ENCODE measurements around the gene GNPAT. TPM values are rescaled to one million over a fixed set of nuclear protein-coding genes. Genes with fewer than 3 reads are reported as not detected.

The GNPAT gene
- total RNA-seq, 1 experiment from 2014 or later: 42.8 TPM

DNA sequence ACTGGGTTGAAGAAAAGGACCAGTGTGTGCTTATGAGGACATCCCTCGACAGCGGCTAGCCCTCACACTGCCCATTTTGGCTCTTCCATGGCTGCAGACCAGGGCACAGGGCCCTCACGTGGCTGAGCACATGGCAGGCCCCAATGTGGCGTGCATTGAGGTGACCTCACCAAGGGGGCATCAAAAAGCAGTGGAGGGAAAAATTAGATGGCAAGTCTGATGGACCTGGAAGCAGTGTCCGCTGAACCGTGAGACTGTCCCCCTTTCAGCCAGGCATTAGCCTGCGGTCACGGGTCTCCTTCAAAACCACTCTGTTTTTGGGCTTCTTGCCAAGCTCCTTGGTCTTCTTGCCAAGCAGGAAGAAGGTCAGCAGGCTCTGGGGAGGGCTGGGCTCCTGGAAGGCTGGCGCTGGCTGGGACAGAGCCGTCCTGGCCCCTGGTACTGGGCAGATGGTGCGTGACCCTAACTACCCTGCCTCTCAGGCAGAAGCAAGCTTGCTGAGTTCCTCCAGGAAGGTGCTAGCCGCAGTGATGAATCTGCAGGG lies 48.3 kb upstream of the GNPAT start (continued):
- TF ChIP-seq, protein P1, sequence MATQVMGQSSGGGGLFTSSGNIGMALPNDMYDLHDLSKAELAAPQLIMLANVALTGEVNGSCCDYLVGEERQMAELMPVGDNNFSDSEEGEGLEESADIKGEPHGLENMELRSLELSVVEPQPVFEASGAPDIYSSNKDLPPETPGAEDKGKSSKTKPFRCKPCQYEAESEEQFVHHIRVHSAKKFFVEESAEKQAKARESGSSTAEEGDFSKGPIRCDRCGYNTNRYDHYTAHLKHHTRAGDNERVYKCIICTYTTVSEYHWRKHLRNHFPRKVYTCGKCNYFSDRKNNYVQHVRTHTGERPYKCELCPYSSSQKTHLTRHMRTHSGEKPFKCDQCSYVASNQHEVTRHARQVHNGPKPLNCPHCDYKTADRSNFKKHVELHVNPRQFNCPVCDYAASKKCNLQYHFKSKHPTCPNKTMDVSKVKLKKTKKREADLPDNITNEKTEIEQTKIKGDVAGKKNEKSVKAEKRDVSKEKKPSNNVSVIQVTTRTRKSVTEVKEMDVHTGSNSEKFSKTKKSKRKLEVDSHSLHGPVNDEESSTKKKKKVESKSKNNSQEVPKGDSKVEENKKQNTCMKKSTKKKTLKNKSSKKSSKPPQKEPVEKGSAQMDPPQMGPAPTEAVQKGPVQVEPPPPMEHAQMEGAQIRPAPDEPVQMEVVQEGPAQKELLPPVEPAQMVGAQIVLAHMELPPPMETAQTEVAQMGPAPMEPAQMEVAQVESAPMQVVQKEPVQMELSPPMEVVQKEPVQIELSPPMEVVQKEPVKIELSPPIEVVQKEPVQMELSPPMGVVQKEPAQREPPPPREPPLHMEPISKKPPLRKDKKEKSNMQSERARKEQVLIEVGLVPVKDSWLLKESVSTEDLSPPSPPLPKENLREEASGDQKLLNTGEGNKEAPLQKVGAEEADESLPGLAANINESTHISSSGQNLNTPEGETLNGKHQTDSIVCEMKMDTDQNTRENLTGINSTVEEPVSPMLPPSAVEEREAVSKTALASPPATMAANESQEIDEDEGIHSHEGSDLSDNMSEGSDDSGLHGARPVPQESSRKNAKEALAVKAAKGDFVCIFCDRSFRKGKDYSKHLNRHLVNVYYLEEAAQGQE (IDR thresholded peaks at IDR 0.05; ENCODE audit: low read depth): no peak
- TF ChIP-seq ZFX (IDR thresholded peaks at IDR 0.05) (no peak), CBX3 (IDR thresholded peaks at IDR 0.05; ENCODE audit: low read depth) (no peak), TCF7L2 (IDR thresholded peaks at IDR 0.05; ENCODE audit: borderline replicate concordance, extremely low read depth, insufficient read depth, insufficient read length) (no peak), EZH2phosphoT487 (IDR thresholded peaks at IDR 0.05; ENCODE audit: borderline replicate concordance) (no peak)
- TF ChIP-seq, protein P2, sequence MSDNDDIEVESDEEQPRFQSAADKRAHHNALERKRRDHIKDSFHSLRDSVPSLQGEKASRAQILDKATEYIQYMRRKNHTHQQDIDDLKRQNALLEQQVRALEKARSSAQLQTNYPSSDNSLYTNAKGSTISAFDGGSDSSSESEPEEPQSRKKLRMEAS (IDR thresholded peaks at IDR 0.05): no peak

DNA sequence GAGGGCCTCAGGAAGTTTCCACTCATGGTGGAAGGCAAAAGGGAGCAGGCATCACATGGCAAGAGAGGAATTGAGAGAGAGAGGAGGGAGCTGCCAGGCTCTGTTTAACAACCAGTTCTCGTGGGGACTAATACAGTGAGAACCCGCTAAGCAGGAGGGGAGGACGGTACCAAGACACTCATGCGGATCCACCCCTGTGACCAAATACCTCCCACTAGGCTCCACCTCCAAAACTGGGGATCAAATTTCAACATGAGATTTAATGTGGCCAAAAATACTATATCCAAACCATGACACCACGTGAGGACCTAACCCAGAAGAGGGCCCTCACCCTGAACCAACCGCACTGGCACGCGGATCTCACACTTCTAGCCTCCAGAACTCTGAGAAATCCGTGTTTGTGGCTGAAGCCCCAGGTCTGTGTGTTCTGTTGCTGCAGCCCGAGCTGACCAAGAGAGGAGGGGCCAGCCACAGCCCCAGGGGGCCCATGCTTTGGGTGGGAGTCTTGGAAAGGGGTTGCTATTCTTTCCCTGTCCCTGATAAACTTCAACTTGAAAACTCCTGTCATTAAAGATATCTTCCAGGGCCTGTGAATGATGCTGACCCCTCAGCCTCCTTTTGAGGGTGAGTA lies 47.2 kb upstream of the GNPAT start:
- no peak overlapping the region for H3K4me2 ChIP-seq (ENCODE audit: low read length)
- no peaks in the 10 kb centered on the region for H3K9me2 ChIP-seq (ENCODE audit: insufficient read depth)
- POLR2A ChIA-PET: no interaction called here

More for the DNA sequence above, 47.2 kb upstream of the GNPAT start:
- DNase-seq (ENCODE audit: low read depth, low spot score) (no peak), ATAC-seq (peak; percentile 39; the same call in 1 of the 2 replicates)
- intact Hi-C loops (cut with micrococcal nuclease): no loop called here
- H3K9me3 ChIP-seq (ENCODE audit: control insufficient read depth in 1 of 2, insufficient read depth in 1 of 2, low read depth in 1 of 2, low read length in 2 of 2): no peaks in the 10 kb centered on the region
- H4K20me1 ChIP-seq (ENCODE audit: insufficient read depth): no peaks in the 10 kb centered on the region
- CTCF ChIA-PET: no interaction called here
- no peak overlapping the region for H3K27ac ChIP-seq (ENCODE audit: low read depth, low read length)
- H3K4me1 ChIP-seq (ENCODE audit: control insufficient read depth in 1 of 2, insufficient read depth in 2 of 2, low read length in 2 of 2): 0 out of 4 replicates have a peak, but pooled peaks cover 0 to 4% of the 10 kb centered on the region in 2 experiments
- no peak overlapping the region for H3K9ac ChIP-seq (ENCODE audit: low read length)
- RAD21 ChIA-PET (ENCODE audit: low non-redundant PET in 1 of 2, low total read pairs in 2 of 2, uncharacterized antibody in 2 of 2, unreplicated experiment in 2 of 2): no interaction called here
- H3K36me3 ChIP-seq (ENCODE audit: control insufficient read depth in 1 of 2, insufficient read depth in 2 of 2, low read length in 2 of 2): no peaks in the 10 kb centered on the region
- no peaks in the 10 kb centered on the region for H3K79me2 ChIP-seq (ENCODE audit: insufficient read depth, low read length)
- TF ChIP-seq RAD21 (IDR thresholded peaks at IDR 0.05; ENCODE audit: low read depth) (no peak), SIN3A (IDR thresholded peaks at IDR 0.05; ENCODE audit: low read depth) (no peak), ZFX (IDR thresholded peaks at IDR 0.05) (no peak), POLR2AphosphoS5 (IDR thresholded peaks at IDR 0.05; ENCODE audit: low read depth, low read length) (no peak), FOSL1 (IDR thresholded peaks at IDR 0.05; ENCODE audit: low read depth) (no peak), SRF (IDR thresholded peaks at IDR 0.05; ENCODE audit: low read depth) (no peak), SP1 (IDR thresholded peaks at IDR 0.05; ENCODE audit: low read depth) (no peak), TCF7L2 (IDR thresholded peaks at IDR 0.05; ENCODE audit: borderline replicate concordance, extremely low read depth, insufficient read depth, insufficient read length) (no peak), EZH2 (IDR thresholded peaks at IDR 0.05) (no peak), EGR1 (IDR thresholded peaks at IDR 0.05; ENCODE audit: low read depth) (no peak), EZH2phosphoT487 (IDR thresholded peaks at IDR 0.05; ENCODE audit: borderline replicate concordance) (no peak), JUND (IDR thresholded peaks at IDR 0.05) (no peak), ELF1 (IDR thresholded peaks at IDR 0.05; ENCODE audit: borderline replicate concordance, low read depth) (no peak)
- TF ChIP-seq, protein P1 (IDR thresholded peaks at IDR 0.05; ENCODE audit: low read depth): no peak
- TF ChIP-seq, protein P2 (IDR thresholded peaks at IDR 0.05): no peak
- no TSS peak for BruUV-seq (replicated peaks)
- H2AFZ ChIP-seq (ENCODE audit: low read depth, low read length, poor library complexity, severe bottlenecking): no peak overlapping the region
- H3K27me3 ChIP-seq (ENCODE audit: insufficient read depth, low read length): no peaks in the 10 kb centered on the region
- no peak overlapping the region for H3K4me3 ChIP-seq (replicated peaks in 1 of 2; ENCODE audit: low read depth in 1 of 2, low read length in 2 of 2)
